ENCODE data around the gene BSN.

The BSN gene

GRCh38 chr3:49533031-49533430, 21.2 kb upstream of the BSN start:
- TF ChIP-seq CTCF (IDR thresholded peaks at IDR 0.05; ENCODE audit: low read depth, low read length), result no peak
- no peak for TF ChIP-seq EZH2phosphoT487 (IDR thresholded peaks at IDR 0.05; ENCODE audit: low read depth)
- no peaks in the 10 kb centered on the region for H3K27me3 ChIP-seq (ENCODE audit: low read depth, low read length)
- H3K36me3 ChIP-seq (replicated peaks; ENCODE audit: low read depth, low read length), result peaks cover 23% of the 10 kb centered on the region

GRCh38 chr3:49533786-49534519, 20.3 kb upstream of the BSN start:
- Histone ChIP-seq H3K9ac (ENCODE audit: low read length) (no peak overlapping the region), H3K79me2 (ENCODE audit: low read length) (no peaks in the 10 kb centered on the region), H3K9me3 (ENCODE audit: insufficient read depth, low read length) (no peaks in the 10 kb centered on the region), H3K27me3 (ENCODE audit: low read depth, low read length) (no peaks in the 10 kb centered on the region), H3K4me1 (ENCODE audit: low read length) (no peaks in the 10 kb centered on the region), H2AFZ (ENCODE audit: low read depth, low read length) (no peak overlapping the region), H3K4me2 (ENCODE audit: low read length) (no peak overlapping the region), H4K20me1 (ENCODE audit: insufficient read depth, low read length) (no peaks in the 10 kb centered on the region), H3K36me3 (replicated peaks; ENCODE audit: low read depth, low read length) (peaks cover 23% of the 10 kb centered on the region), H3K4me3 (ENCODE audit: low read length) (no peak overlapping the region), H3K27ac (ENCODE audit: low read length) (no peak overlapping the region)
- TF ChIP-seq CTCF (IDR thresholded peaks at IDR 0.05; ENCODE audit: low read depth, low read length) (no peak), EZH2phosphoT487 (IDR thresholded peaks at IDR 0.05; ENCODE audit: low read depth) (no peak)

More at GRCh38 chr3:49533031-49533430, 21.2 kb upstream of the BSN start:
- Histone ChIP-seq H3K4me3 (ENCODE audit: low read length) (no peak overlapping the region), H2AFZ (ENCODE audit: low read depth, low read length) (no peak overlapping the region), H3K9me3 (ENCODE audit: insufficient read depth, low read length) (no peaks in the 10 kb centered on the region), H3K4me2 (ENCODE audit: low read length) (no peak overlapping the region), H3K27ac (ENCODE audit: low read length) (no peak overlapping the region), H3K79me2 (ENCODE audit: low read length) (no peaks in the 10 kb centered on the region), H3K4me1 (ENCODE audit: low read length) (no peaks in the 10 kb centered on the region), H3K9ac (ENCODE audit: low read length) (no peak overlapping the region), H4K20me1 (ENCODE audit: insufficient read depth, low read length) (no peaks in the 10 kb centered on the region)

- Histone ChIP-seq H3K27ac (ENCODE audit: low read length) (no peak overlapping the region), H3K4me1 (ENCODE audit: low read length) (peaks cover 4% of the 10 kb centered on the region; the same call in 1 of the 2 replicates), H2AFZ (ENCODE audit: low read depth, low read length) (no peak overlapping the region), H4K20me1 (ENCODE audit: insufficient read depth, low read length) (no peaks in the 10 kb centered on the region), H3K27me3 (ENCODE audit: low read depth, low read length) (no peaks in the 10 kb centered on the region), H3K79me2 (ENCODE audit: low read length) (no peaks in the 10 kb centered on the region), H3K4me3 (ENCODE audit: low read length) (no peak overlapping the region), H3K9me3 (ENCODE audit: insufficient read depth, low read length) (no peaks in the 10 kb centered on the region), H3K4me2 (ENCODE audit: low read length) (no peak overlapping the region), H3K9ac (ENCODE audit: low read length) (no peak overlapping the region), H3K36me3 (replicated peaks; ENCODE audit: low read depth, low read length) (peaks cover 23% of the 10 kb centered on the region)
- TF ChIP-seq EZH2phosphoT487 (IDR thresholded peaks at IDR 0.05; ENCODE audit: low read depth), result no peak
- no peak for TF ChIP-seq CTCF (IDR thresholded peaks at IDR 0.05; ENCODE audit: low read depth, low read length)
These were observed 19.5 kb upstream of the BSN start for GRCh38 chr3:49534581-49535441.

All from OCI-LY3 (cell line).